NCI-H345 (cell line): ENCODE results near the gene AFF4.

Experiments
- DNase-seq: peaks from one replicate; lab custom pipeline; 2025; lab: John Stamatoyannopoulos, UW

Gene AFF4

GRCh38 chr5:132826424-132827082 lies 136.9 kb downstream of the AFF4 start:
- no peak for DNase-seq

GRCh38 chr5:132825834-132826391 lies 137.5 kb downstream of the AFF4 start:
- no peak for DNase-seq
